Stimulated activated naive B cell treated with anti-CD40 and anti-IgM and Interleukin-4, amounts not matched to agents 10 μg/mL and 1 μg/mL and 100 μg/mL, for 72 hours (primary cell): ENCODE measurements around the gene SCAMP4.

Source experiments
- ATAC-seq, 2 donors: fragments of 150-1000 bp; cut with Tn5 transposase; replicated peaks; 2 replicates each; pipeline ENCODE4 v1.10.0; 2021; ENCODE audit warnings: moderate library complexity in 1 of 2
- DNase-seq: peaks from one replicate; pipeline ENCODE4 v3.0.0; 2021
- H3K27ac Mint-ChIP-seq: one replicate; pipeline ENCODE4 v1.8.0; 2022; ENCODE audit warnings: mild to moderate bottlenecking, mixed read lengths
- H3K27me3 Mint-ChIP-seq, 2 donors: one replicate each; pipeline ENCODE4 v1.8.0; 2022; ENCODE audit warnings: mixed read lengths in 2 of 2
- H3K36me3 Mint-ChIP-seq, 2 donors: one replicate each; pipeline ENCODE4 v1.8.0; 2022; ENCODE audit warnings: mixed read lengths in 2 of 2, mild to moderate bottlenecking in 1 of 2
- H3K4me1 Mint-ChIP-seq, 2 donors: one replicate each; pipeline ENCODE4 v1.8.0; 2022; ENCODE audit warnings: mixed read lengths in 2 of 2, mild to moderate bottlenecking in 1 of 2
- H3K4me3 Mint-ChIP-seq, 2 donors: one replicate each; pipeline ENCODE4 v1.8.0; 2022; ENCODE audit warnings: mild to moderate bottlenecking in 2 of 2, mixed read lengths in 2 of 2, moderate library complexity in 1 of 2
- H3K9me3 Mint-ChIP-seq, 2 donors: one replicate each; pipeline ENCODE4 v1.8.0; 2022; ENCODE audit warnings: mixed read lengths in 2 of 2, mild to moderate bottlenecking in 1 of 2

Gene SCAMP4

GRCh38 chr19:1905110-1905862 is at the start of gene SCAMP4, which contains the start of gene ADAT3:
SCAMP4 (plus strand) TSS chr19:1905399; CDS start chr19:1915020, 9,621 bp downstream.
ADAT3 (plus strand) TSS chr19:1905399; CDS start chr19:1912048, 6,649 bp downstream.
- Mint-ChIP-seq H3K4me3 (peak within 1 kb of the TSS; percentile 90), H3K9me3 (no peaks in the 10 kb centered on the region), H3K27me3 (no peaks in the 10 kb centered on the region), H3K36me3 (peaks cover 9 to 17% of the 10 kb centered on the region in 2 donors), H3K4me1 (peaks cover 41 to 68% of the 10 kb centered on the region in 2 donors), H3K27ac (peak within 1 kb of the TSS; percentile 93)
- peak; percentile 90 for ATAC-seq
- DNase-seq: peak; percentile 99

GRCh38 chr19:1855828-1856255 is 49.4 kb upstream of the SCAMP4 start:
- peak; percentile 27 to 32 for ATAC-seq
- no peaks in the 10 kb centered on the region for H3K27me3 Mint-ChIP-seq
- H3K9me3 Mint-ChIP-seq: no peaks in the 10 kb centered on the region
- H3K27ac Mint-ChIP-seq: peak overlapping the region; percentile 97
- peaks cover 11% of the 10 kb centered on the region in 2 donors for H3K36me3 Mint-ChIP-seq
- H3K4me1 Mint-ChIP-seq: peaks cover 38 to 87% of the 10 kb centered on the region in 2 donors
- H3K4me3 Mint-ChIP-seq: peak overlapping the region; percentile 92 to 93
- DNase-seq: no peak

- Mint-ChIP-seq H3K27ac (peak overlapping the region; percentile 97), H3K36me3 (peaks cover 6 to 7% of the 10 kb centered on the region in 2 donors), H3K4me3 (peak overlapping the region; percentile 92 to 93), H3K9me3 (no peaks in the 10 kb centered on the region), H3K4me1 (peaks cover 38 to 87% of the 10 kb centered on the region in 2 donors), H3K27me3 (no peaks in the 10 kb centered on the region)
- ATAC-seq (peak in 1 of 2 donors; percentile 1), DNase-seq (no peak)
Measured at GRCh38 chr19:1856345-1856697, 48.9 kb upstream of the SCAMP4 start.

- peak; percentile 74 for DNase-seq
- no peaks in the 10 kb centered on the region for H3K27me3 Mint-ChIP-seq
Measured at GRCh38 chr19:1856698-1857603, 48.2 kb upstream of the SCAMP4 start.

GRCh38 chr19:1857648-1858326 is 47.4 kb upstream of the SCAMP4 start:
- H3K4me1 Mint-ChIP-seq: peaks cover 42 to 88% of the 10 kb centered on the region in 2 donors
- H3K4me3 Mint-ChIP-seq: peak overlapping the region; percentile 83 to 92
- peak overlapping the region; percentile 89 for H3K27ac Mint-ChIP-seq
- DNase-seq (no peak), ATAC-seq (no peak)
- H3K27me3 Mint-ChIP-seq: no peaks in the 10 kb centered on the region
- no peaks in the 10 kb centered on the region for H3K9me3 Mint-ChIP-seq
- peaks cover 12 to 14% of the 10 kb centered on the region in 2 donors for H3K36me3 Mint-ChIP-seq

More at GRCh38 chr19:1856698-1857603, 48.2 kb upstream of the SCAMP4 start:
- H3K4me1 Mint-ChIP-seq: peaks cover 41 to 90% of the 10 kb centered on the region in 2 donors
- ATAC-seq: peak; percentile 64 to 70
- no peaks in the 10 kb centered on the region for H3K9me3 Mint-ChIP-seq
- peak overlapping the region; percentile 92 to 93 for H3K4me3 Mint-ChIP-seq
- H3K36me3 Mint-ChIP-seq: peaks cover 8 to 12% of the 10 kb centered on the region in 2 donors
- peak overlapping the region; percentile 97 for H3K27ac Mint-ChIP-seq

- H3K27me3 Mint-ChIP-seq: no peaks in the 10 kb centered on the region
- H3K9me3 Mint-ChIP-seq: no peaks in the 10 kb centered on the region
- H3K4me3 Mint-ChIP-seq: peak overlapping the region; percentile 17 to 92
- peaks cover 9% of the 10 kb centered on the region in 2 donors for H3K36me3 Mint-ChIP-seq
- peak overlapping the region; percentile 49 for H3K27ac Mint-ChIP-seq
- peaks cover 37 to 80% of the 10 kb centered on the region in 2 donors for H3K4me1 Mint-ChIP-seq
- DNase-seq (no peak), ATAC-seq (no peak)
Measured at GRCh38 chr19:1858412-1859081, 46.7 kb upstream of the SCAMP4 start.

GRCh38 chr19:1859331-1859781 is 45.8 kb upstream of the SCAMP4 start:
- ATAC-seq (no peak), DNase-seq (no peak)
- peaks cover 37 to 76% of the 10 kb centered on the region in 2 donors for H3K4me1 Mint-ChIP-seq
- peaks cover 9% of the 10 kb centered on the region in 2 donors for H3K36me3 Mint-ChIP-seq
- H3K27ac Mint-ChIP-seq: peak overlapping the region; percentile 56
- H3K4me3 Mint-ChIP-seq: peak overlapping the region; percentile 33 to 44
- no peaks in the 10 kb centered on the region for H3K27me3 Mint-ChIP-seq
- H3K9me3 Mint-ChIP-seq: no peaks in the 10 kb centered on the region

- Mint-ChIP-seq H3K9me3 (no peaks in the 10 kb centered on the region), H3K36me3 (peaks cover 6 to 9% of the 10 kb centered on the region in 2 donors), H3K4me3 (peak overlapping the region in 1 of 2 donors; percentile 97), H3K27me3 (no peaks in the 10 kb centered on the region), H3K27ac (no peak overlapping the region), H3K4me1 (peaks cover 32 to 71% of the 10 kb centered on the region in 2 donors)
- DNase-seq (no peak), ATAC-seq (no peak)
Measured at GRCh38 chr19:1860042-1860775, 45.0 kb upstream of the SCAMP4 start.

- peak overlapping the region; percentile 44 for H3K27ac Mint-ChIP-seq
- DNase-seq (no peak), ATAC-seq (no peak)
- H3K9me3 Mint-ChIP-seq: no peaks in the 10 kb centered on the region
- H3K4me3 Mint-ChIP-seq: peak overlapping the region; percentile 97 to 99
- H3K4me1 Mint-ChIP-seq: peaks cover 34 to 72% of the 10 kb centered on the region in 2 donors
- peaks cover 6 to 9% of the 10 kb centered on the region in 2 donors for H3K36me3 Mint-ChIP-seq
- no peaks in the 10 kb centered on the region for H3K27me3 Mint-ChIP-seq
Measured at GRCh38 chr19:1860821-1861598, 44.2 kb upstream of the SCAMP4 start.

- H3K36me3 Mint-ChIP-seq: peaks cover 6 to 9% of the 10 kb centered on the region in 2 donors
- ATAC-seq (no peak), DNase-seq (no peak)
- no peaks in the 10 kb centered on the region for H3K27me3 Mint-ChIP-seq
- H3K27ac Mint-ChIP-seq: peak overlapping the region; percentile 98
- H3K4me1 Mint-ChIP-seq: peaks cover 30 to 66% of the 10 kb centered on the region in 2 donors
- H3K9me3 Mint-ChIP-seq: no peaks in the 10 kb centered on the region
- H3K4me3 Mint-ChIP-seq: peak overlapping the region; percentile 97 to 99
Measured at GRCh38 chr19:1861599-1862031, 43.6 kb upstream of the SCAMP4 start.

GRCh38 chr19:1862068-1862423 is 43.2 kb upstream of the SCAMP4 start:
- Mint-ChIP-seq H3K36me3 (peaks cover 6 to 9% of the 10 kb centered on the region in 2 donors), H3K4me1 (peaks cover 34 to 68% of the 10 kb centered on the region in 2 donors), H3K27ac (peak overlapping the region; percentile 98), H3K4me3 (peak overlapping the region; percentile 97 to 99), H3K27me3 (no peaks in the 10 kb centered on the region), H3K9me3 (no peaks in the 10 kb centered on the region)
- ATAC-seq: no peak
- no peak for DNase-seq
